ENCODE measurements around the gene C12orf43. TPM values are rescaled to one million over a fixed set of nuclear protein-coding genes. Genes with fewer than 3 reads are reported as not detected.

Gene C12orf43
- total and polyA plus RNA-seq, 2 donors (not counting 1 experiment from before 2014, with no cell fraction given): 6.7 to 18.9 TPM

GRCh38 chr12:121059031-121059898 lies 43.0 kb upstream of the C12orf43 start:
- Histone ChIP-seq H3K9ac (ENCODE audit: low read length) (no peak overlapping the region), H3K4me1 (ENCODE audit: control insufficient read depth in 2 of 2, insufficient read depth in 2 of 2, low read length in 2 of 2) (peaks cover 6 to 17% of the 10 kb centered on the region in 2 donors), H3K79me2 (ENCODE audit: control insufficient read depth, insufficient read depth, low read length) (no peaks in the 10 kb centered on the region), H3K36me3 (replicated peaks in 1 of 2; ENCODE audit: control extremely low read depth in 1 of 2, control insufficient read depth in 1 of 2, extremely low read depth in 1 of 2, insufficient read depth in 2 of 2, low read length in 1 of 2) (no peaks in the 10 kb centered on the region), H3K27me3 (replicated peaks in 1 of 4; ENCODE audit: control extremely low read depth in 1 of 4, control insufficient read depth in 3 of 4, insufficient read depth in 4 of 4, low read length in 3 of 4) (no peaks in the 10 kb centered on the region), H3K4me2 (replicated peaks; ENCODE audit: low read depth, low read length, poor library complexity, severe bottlenecking) (peak overlapping the region; percentile 84), H3K4me3 (ENCODE audit: control extremely low read depth in 1 of 5, extremely low read depth in 1 of 5, insufficient read depth in 1 of 5, low read depth in 2 of 5, low read length in 4 of 5) (no peak overlapping the region), H3K9me3 (ENCODE audit: control extremely low read depth in 1 of 3, control insufficient read depth in 2 of 3, insufficient read depth in 1 of 3, low read length in 2 of 3) (no peaks in the 10 kb centered on the region), H2AFZ (ENCODE audit: insufficient read depth, low read depth, low read length, poor library complexity, severe bottlenecking) (peak overlapping the region; percentile 84), H4K20me1 (ENCODE audit: control insufficient read depth, insufficient read depth, low read length, poor library complexity, severe bottlenecking) (no peaks in the 10 kb centered on the region), H3K27ac (ENCODE audit: low read length in 2 of 2) (no peak overlapping the region)
- intact Hi-C loops (cut with micrococcal nuclease): no loop called here
- POLR2A ChIA-PET: no interaction called here
- 81% methylated on average over 6 of the region's 10 CpGs for WGBS (ENCODE audit: insufficient coverage)
- no peaks in the 10 kb centered on the region for H3K27me3 Mint-ChIP-seq
- peak overlapping the region; percentile 91 for H3K4me3 Mint-ChIP-seq
- H3K27ac Mint-ChIP-seq: peak overlapping the region; percentile 96
- no peaks in the 10 kb centered on the region for H3K9me3 Mint-ChIP-seq (ENCODE audit: insufficient read depth)
- TF ChIP-seq EZH2 (IDR thresholded peaks at IDR 0.05; ENCODE audit: borderline replicate concordance, insufficient read depth, low read depth, low read length, poor library complexity, severe bottlenecking) (no peak), CTCF (IDR thresholded peaks at IDR 0.05) (no peak)
- CTCF ChIA-PET: interaction anchor here (0.7 to 2.0 kb wide), 23 partner anchors 11 to 476 kb away, joined by 3 to 9 read pairs (median 4); partner anchors contain the start of gene C12orf43
- peaks cover 11% of the 10 kb centered on the region for H3K4me1 Mint-ChIP-seq
- DNase-seq (no peak), ATAC-seq (ENCODE audit: low read depth) (no peak)

GRCh38 chr12:121057794-121058193 lies 41.5 kb upstream of the C12orf43 start:
- intact Hi-C loops (cut with micrococcal nuclease): no loop called here
- DNase-seq (no peak), ATAC-seq (ENCODE audit: low read depth) (no peak)
- ChIA-PET CTCF (interaction anchor here (1.3 kb wide), 1 partner anchor 85 kb away, joined by 3 read pairs; no protein-coding TSS in a partner anchor), POLR2A (interaction anchor here (0.6 kb wide), 1 partner anchor 209 kb away, joined by 3 read pairs; no protein-coding TSS in a partner anchor)
- no peak overlapping the region for H3K27ac Mint-ChIP-seq
- H3K9me3 Mint-ChIP-seq (ENCODE audit: insufficient read depth): no peaks in the 10 kb centered on the region
- H3K79me2 ChIP-seq (ENCODE audit: control insufficient read depth, insufficient read depth, low read length): no peaks in the 10 kb centered on the region
- H3K27me3 ChIP-seq (replicated peaks in 1 of 4; ENCODE audit: control extremely low read depth in 1 of 4, control insufficient read depth in 3 of 4, insufficient read depth in 4 of 4, low read length in 3 of 4): no peaks in the 10 kb centered on the region
- H3K4me3 ChIP-seq (ENCODE audit: control extremely low read depth in 1 of 5, extremely low read depth in 1 of 5, insufficient read depth in 1 of 5, low read depth in 2 of 5, low read length in 4 of 5): no peak overlapping the region
- TF ChIP-seq EZH2 (IDR thresholded peaks at IDR 0.05; ENCODE audit: borderline replicate concordance, insufficient read depth, low read depth, low read length, poor library complexity, severe bottlenecking): no peak
- TF ChIP-seq CTCF (IDR thresholded peaks at IDR 0.05): no peak
- H3K4me1 Mint-ChIP-seq: peaks cover 11% of the 10 kb centered on the region
- H3K4me3 Mint-ChIP-seq: no peak overlapping the region
- H3K4me2 ChIP-seq (replicated peaks; ENCODE audit: low read depth, low read length, poor library complexity, severe bottlenecking): no peak overlapping the region
- no peak overlapping the region for H3K9ac ChIP-seq (ENCODE audit: low read length)
- no peaks in the 10 kb centered on the region for H3K36me3 ChIP-seq (replicated peaks in 1 of 2; ENCODE audit: control extremely low read depth in 1 of 2, control insufficient read depth in 1 of 2, extremely low read depth in 1 of 2, insufficient read depth in 2 of 2, low read length in 1 of 2)
- peaks cover 6 to 17% of the 10 kb centered on the region in 2 donors for H3K4me1 ChIP-seq (ENCODE audit: control insufficient read depth in 2 of 2, insufficient read depth in 2 of 2, low read length in 2 of 2)
- no peak overlapping the region for H2AFZ ChIP-seq (ENCODE audit: insufficient read depth, low read depth, low read length, poor library complexity, severe bottlenecking)
- H3K27ac ChIP-seq (ENCODE audit: low read length in 2 of 2): no peak overlapping the region
- H4K20me1 ChIP-seq (ENCODE audit: control insufficient read depth, insufficient read depth, low read length, poor library complexity, severe bottlenecking): no peaks in the 10 kb centered on the region
- H3K27me3 Mint-ChIP-seq: peaks cover 4% of the 10 kb centered on the region
- H3K9me3 ChIP-seq (ENCODE audit: control extremely low read depth in 1 of 3, control insufficient read depth in 2 of 3, insufficient read depth in 1 of 3, low read length in 2 of 3): no peaks in the 10 kb centered on the region
- WGBS (ENCODE audit: insufficient coverage): 78% methylated on average over 9 of the region's 9 CpGs
